ENCODE results near the gene SUGP2.

The SUGP2 gene

GRCh38 chr19:19059018-19059836 lies 25.9 kb upstream of the SUGP2 start:
- DNase-seq, result no peak

- no peak for DNase-seq
Observed at GRCh38 chr19:19057720-19058119, 24.4 kb upstream of the SUGP2 start.

- DNase-seq, result no peak
Observed at GRCh38 chr19:19057317-19057716, 24.0 kb upstream of the SUGP2 start.

- DNase-seq, result no peak
Observed at GRCh38 chr19:19056636-19057275, 23.4 kb upstream of the SUGP2 start.

- DNase-seq, result no peak
Observed at GRCh38 chr19:19055701-19056100, 22.4 kb upstream of the SUGP2 start.

GRCh38 chr19:19054939-19055440 lies 21.7 kb upstream of the SUGP2 start:
- DNase-seq, result no peak

- no peak for DNase-seq
Observed at GRCh38 chr19:19054315-19054938, 21.1 kb upstream of the SUGP2 start.

- no peak for DNase-seq
Observed at GRCh38 chr19:19053508-19054314, 20.4 kb upstream of the SUGP2 start.

GRCh38 chr19:19052921-19053320 lies 19.6 kb upstream of the SUGP2 start:
- DNase-seq, result no peak

- no peak for DNase-seq
Observed at GRCh38 chr19:19051478-19052213, 18.3 kb upstream of the SUGP2 start.

- no peak for DNase-seq
Observed at GRCh38 chr19:19050731-19051130, 17.4 kb upstream of the SUGP2 start.

- DNase-seq, result no peak
Observed at GRCh38 chr19:19050104-19050503, 16.8 kb upstream of the SUGP2 start.

- DNase-seq, result no peak
Observed at GRCh38 chr19:19049406-19049805, 16.1 kb upstream of the SUGP2 start.

GRCh38 chr19:19043881-19044280 lies 10.6 kb upstream of the SUGP2 start:
- DNase-seq, result no peak

- DNase-seq, result no peak
Observed at GRCh38 chr19:19043481-19043880, 10.2 kb upstream of the SUGP2 start.

GRCh38 chr19:19042732-19043280 lies 9.5 kb upstream of the SUGP2 start:
- DNase-seq, result no peak

- no peak for DNase-seq
Observed at GRCh38 chr19:19040417-19040816, 7.1 kb upstream of the SUGP2 start.

- no peak for DNase-seq
Observed at GRCh38 chr19:19039901-19040300, 6.6 kb upstream of the SUGP2 start.

GRCh38 chr19:19034204-19034624 lies 897 bp upstream of the SUGP2 start:
- peak; percentile 7 for DNase-seq

GRCh38 chr19:19033176-19033425 lies 216 bp downstream of the SUGP2 start:
- no peak for DNase-seq

GRCh38 chr19:19032420-19033175 lies 719 bp downstream of the SUGP2 start:
- peak; percentile 67 for DNase-seq

Measured in NCI-H524 treated with DMSO at 0.1 percent for 48 hours (cell line).